A673 (cell line): Measurements from ENCODE around the gene KCNG3. TPM values are rescaled to one million over a fixed set of nuclear protein-coding genes. Genes with fewer than 3 reads are reported as not detected.
A peak's percentile ranks its signal among the peaks of the same experiment; 100 is the strongest.

Experiments used
- BruUV-seq: library from RNA; stranded (reverse); fragments of 400-500 nt; replicated peaks from 2 replicates; lab custom pipeline; 2021; lab: Mats Ljungman, UMichigan
- CTCF ChIA-PET: fragments of 300-600 bp; sonication (Branson Sonifier 250); formaldehyde crosslinking; loops from one replicate; lab custom pipeline; 2022; ENCODE audit warnings: antibody characterized with exemption; lab: Charles Lee
- POLR2A ChIA-PET: fragments of 300-600 bp; sonication (Branson Sonifier 250); formaldehyde crosslinking; loops from one replicate; lab custom pipeline; 2022; ENCODE audit warnings: antibody characterized with exemption; ENCODE audit not compliant: low non-redundant PET; lab: Charles Lee
- DNase-seq: peaks from one replicate; pipeline ENCODE4 v3.0.0-alpha.2; 2015; ENCODE audit warnings: low spot score
- H3K27ac ChIP-seq: fragments of 200-600 bp; sonication (generic); 2 replicates; pipeline ENCODE4 v1.5.1; 2016; ENCODE audit warnings: mixed run types, low read depth, mild to moderate bottlenecking, mixed read lengths, antibody characterized with exemption, low read length; ENCODE audit not compliant: poor library complexity, severe bottlenecking
- H3K27me3 ChIP-seq: fragments of 200-600 bp; sonication (generic); replicated peaks from 2 replicates; pipeline ENCODE4 v1.6.1; 2017; ENCODE audit warnings: mixed run types, low read depth, mild to moderate bottlenecking, mixed read lengths, antibody characterized with exemption, low read length; ENCODE audit not compliant: insufficient read depth, poor library complexity
- H3K36me3 ChIP-seq: fragments of 200-600 bp; sonication (generic); 2 replicates; pipeline ENCODE4 v1.6.1; 2016; ENCODE audit warnings: mixed run types, mild to moderate bottlenecking, mixed read lengths, antibody characterized with exemption, low read length; ENCODE audit not compliant: insufficient read depth, poor library complexity, severe bottlenecking
- H3K4me1 ChIP-seq: fragments of 200-600 bp; sonication (generic); 2 replicates; pipeline ENCODE4 v1.6.1; 2017; ENCODE audit warnings: mixed run types, mild to moderate bottlenecking, mixed read lengths, antibody characterized with exemption, low read length; ENCODE audit not compliant: insufficient read depth, poor library complexity, severe bottlenecking
- H3K4me3 ChIP-seq: fragments of 200-600 bp; sonication (generic); 2 replicates; pipeline ENCODE4 v1.5.1; 2016; ENCODE audit warnings: low read depth, mixed run types, mild to moderate bottlenecking, mixed read lengths, low read length; ENCODE audit not compliant: poor library complexity, severe bottlenecking
- H3K9me3 ChIP-seq: fragments of 200-600 bp; sonication (generic); 2 replicates; pipeline ENCODE4 v1.6.1; 2016; ENCODE audit warnings: mixed run types, low read depth, mild to moderate bottlenecking, mixed read lengths, antibody characterized with exemption, low read length; ENCODE audit not compliant: poor library complexity, severe bottlenecking
- EZH2 ChIP-seq: fragments of 200-600 bp; sonication (generic); IDR thresholded peaks from 2 replicates; pipeline ENCODE4 v1.6.1; 2017; ENCODE audit warnings: borderline replicate concordance, low read depth, mild to moderate bottlenecking, mixed read lengths, antibody characterized with exemption, low read length; ENCODE audit not compliant: poor library complexity, severe bottlenecking
- intact Hi-C: fragments of 100-400 bp; cut with micrococcal nuclease; formaldehyde crosslinking; loops from one replicate; pipeline ENCODE4 v1.10.0; 2022; ENCODE audit not compliant: unreplicated experiment
- total RNA-seq: library from RNA; stranded (reverse); gene quantifications from 2 replicates; pipeline ENCODE4 v1.2.3, GENCODE V29; 2021
- TF ChIP-seq, protein P1 (sequence below): fragments of 300-800, 200-600 bp; sonication (generic); conservative IDR thresholded peaks from 2 replicates; pipeline ENCODE4 v1.5.1; 2017; ENCODE audit warnings: low read depth, mild to moderate bottlenecking, antibody characterized with exemption, low read length, moderate library complexity, mixed read lengths

Gene KCNG3
- total RNA-seq, 1 experiment from 2014 or later = 1.5 TPM

DNA sequence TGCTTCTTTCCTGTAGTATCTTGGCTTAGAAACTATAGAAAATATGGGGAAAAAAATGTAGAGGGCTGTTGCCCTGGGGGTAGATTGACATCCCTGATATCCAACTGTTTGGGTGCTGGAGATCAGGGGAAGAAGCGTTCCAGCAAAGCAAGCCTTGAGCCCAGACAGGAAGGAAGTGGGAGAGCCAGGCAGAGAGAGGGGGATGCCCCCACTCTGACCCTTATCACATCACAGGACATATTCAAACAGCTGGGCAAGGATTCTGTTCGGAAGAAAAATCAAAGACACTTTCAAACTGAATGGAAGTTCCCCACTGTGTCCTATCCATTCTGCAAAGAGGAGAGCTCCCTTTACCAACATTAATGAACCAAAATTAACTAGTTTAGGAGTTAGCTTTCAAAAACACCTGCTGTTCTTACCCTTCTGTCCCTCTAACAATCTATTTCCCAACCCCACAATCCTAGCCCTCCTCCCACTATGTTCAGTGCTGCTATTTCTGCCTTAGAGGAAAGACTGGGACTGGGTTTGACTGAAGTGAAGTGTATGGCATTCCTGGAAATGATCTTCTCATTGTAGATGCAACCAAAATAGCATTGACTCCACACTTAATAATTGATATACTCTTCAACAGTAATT is 16.9 kb upstream of the KCNG3 start:
- no peak overlapping the region for H3K4me3 ChIP-seq
- H3K4me1 ChIP-seq = peaks cover 5% of the 10 kb centered on the region
- POLR2A ChIA-PET = interaction anchor here (0.5 kb wide), 1 partner anchor 532 kb away, joined by 4 read pairs; no protein-coding TSS in a partner anchor
- H3K36me3 ChIP-seq = no peaks in the 10 kb centered on the region
- H3K27me3 ChIP-seq = no peaks in the 10 kb centered on the region
- intact Hi-C loops = no loop called here
- H3K27ac ChIP-seq = no peak overlapping the region
- H3K9me3 ChIP-seq = no peaks in the 10 kb centered on the region
- DNase-seq = peak; percentile 62
- BruUV-seq = no TSS peak
- no peak for TF ChIP-seq EZH2
- TF ChIP-seq, protein P1, sequence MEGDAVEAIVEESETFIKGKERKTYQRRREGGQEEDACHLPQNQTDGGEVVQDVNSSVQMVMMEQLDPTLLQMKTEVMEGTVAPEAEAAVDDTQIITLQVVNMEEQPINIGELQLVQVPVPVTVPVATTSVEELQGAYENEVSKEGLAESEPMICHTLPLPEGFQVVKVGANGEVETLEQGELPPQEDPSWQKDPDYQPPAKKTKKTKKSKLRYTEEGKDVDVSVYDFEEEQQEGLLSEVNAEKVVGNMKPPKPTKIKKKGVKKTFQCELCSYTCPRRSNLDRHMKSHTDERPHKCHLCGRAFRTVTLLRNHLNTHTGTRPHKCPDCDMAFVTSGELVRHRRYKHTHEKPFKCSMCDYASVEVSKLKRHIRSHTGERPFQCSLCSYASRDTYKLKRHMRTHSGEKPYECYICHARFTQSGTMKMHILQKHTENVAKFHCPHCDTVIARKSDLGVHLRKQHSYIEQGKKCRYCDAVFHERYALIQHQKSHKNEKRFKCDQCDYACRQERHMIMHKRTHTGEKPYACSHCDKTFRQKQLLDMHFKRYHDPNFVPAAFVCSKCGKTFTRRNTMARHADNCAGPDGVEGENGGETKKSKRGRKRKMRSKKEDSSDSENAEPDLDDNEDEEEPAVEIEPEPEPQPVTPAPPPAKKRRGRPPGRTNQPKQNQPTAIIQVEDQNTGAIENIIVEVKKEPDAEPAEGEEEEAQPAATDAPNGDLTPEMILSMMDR = no peak
- CTCF ChIA-PET = interaction anchor here (0.7 kb wide), 1 partner anchor 386 kb away, joined by 10 read pairs; no protein-coding TSS in a partner anchor

DNA sequence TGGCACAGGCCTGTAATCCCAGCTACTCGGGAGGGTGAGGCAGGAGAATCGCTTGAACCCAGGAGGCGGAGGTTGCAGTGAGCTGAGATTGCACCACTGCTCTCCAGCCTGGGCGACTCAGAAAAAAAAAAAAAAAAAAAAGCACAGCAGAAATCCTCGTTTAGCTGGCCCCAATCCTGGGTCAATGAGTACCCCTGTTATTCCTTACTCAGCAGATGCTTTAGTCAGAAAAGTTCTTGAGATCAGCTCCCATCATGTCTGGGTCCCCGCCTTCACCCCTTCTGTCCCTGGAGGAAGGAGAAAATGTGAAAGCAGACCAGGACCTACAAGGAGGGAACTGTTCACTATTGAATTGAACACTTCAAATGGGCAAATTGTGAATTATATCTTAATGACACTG is 16.4 kb upstream of the KCNG3 start:
- intact Hi-C loops = no loop called here
- Histone ChIP-seq H3K27me3 (no peaks in the 10 kb centered on the region), H3K4me3 (no peak overlapping the region), H3K4me1 (peaks cover 5% of the 10 kb centered on the region), H3K27ac (no peak overlapping the region), H3K36me3 (no peaks in the 10 kb centered on the region), H3K9me3 (no peaks in the 10 kb centered on the region)
- POLR2A ChIA-PET = interaction anchor here (0.6 kb wide), 1 partner anchor 1578 kb away, joined by 3 read pairs; no protein-coding TSS in a partner anchor
- no TSS peak for BruUV-seq
- CTCF ChIA-PET = interaction anchor here (0.7 kb wide), 1 partner anchor 385 kb away, joined by 10 read pairs; no protein-coding TSS in a partner anchor
- no peak for DNase-seq
- TF ChIP-seq, protein P1 = no peak
- no peak for TF ChIP-seq EZH2

DNA sequence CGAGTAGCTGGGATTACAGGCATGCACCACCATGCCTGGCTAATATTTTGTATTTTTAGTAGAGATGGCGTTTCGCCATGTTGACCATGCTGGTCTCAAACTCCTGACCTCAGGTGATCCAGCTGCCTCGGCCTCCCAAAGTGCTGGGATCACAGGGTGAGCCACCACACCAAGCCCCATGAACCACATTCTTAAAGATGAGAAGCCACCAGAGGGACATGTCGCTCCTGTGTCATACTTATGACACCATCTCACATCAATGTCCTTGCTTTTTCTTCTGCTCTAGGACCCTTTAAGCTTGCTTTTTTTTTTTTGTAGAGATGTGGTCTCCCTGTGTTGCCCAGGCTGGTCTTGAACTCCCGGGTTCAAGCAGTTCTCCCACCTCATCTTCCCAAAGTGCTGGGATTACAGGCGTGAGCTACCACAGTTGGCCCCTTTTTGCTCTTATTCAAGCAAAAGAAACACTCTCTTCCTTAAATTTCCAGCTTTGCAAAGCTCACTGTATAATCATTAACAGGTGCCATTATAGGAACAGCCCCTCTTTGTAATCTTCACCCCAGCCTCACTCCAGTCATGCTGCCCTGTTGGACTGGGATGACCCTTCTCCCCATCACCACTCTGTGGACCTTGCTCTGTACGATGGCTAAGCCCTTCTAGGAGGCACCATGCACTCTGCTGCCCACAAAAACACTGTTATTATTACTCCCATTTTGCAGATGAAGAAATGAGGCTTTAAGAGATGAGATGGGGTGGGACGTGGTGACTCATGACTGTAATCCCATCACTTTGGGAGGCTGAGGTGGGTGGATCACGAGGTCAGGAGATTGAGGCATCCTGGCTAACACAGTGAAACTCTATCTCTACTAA is 10.8 kb upstream of the KCNG3 start:
- TF ChIP-seq EZH2 = no peak
- TF ChIP-seq, protein P1 = no peak
- DNase-seq = no peak
- BruUV-seq = no TSS peak
- intact Hi-C loops = no loop called here
- no peak overlapping the region for H3K4me3 ChIP-seq
- H3K9me3 ChIP-seq = no peaks in the 10 kb centered on the region
- no peaks in the 10 kb centered on the region for H3K4me1 ChIP-seq
- ChIA-PET CTCF (no interaction called here), POLR2A (no interaction called here)
- no peaks in the 10 kb centered on the region for H3K36me3 ChIP-seq
- no peaks in the 10 kb centered on the region for H3K27me3 ChIP-seq
- H3K27ac ChIP-seq = no peak overlapping the region
